HepG2 (cell line): ENCODE results near the gene PRMT5. TPM values are rescaled to one million over a fixed set of nuclear protein-coding genes. Genes with fewer than 3 reads are reported as not detected.

Experiments used
- ARNT2 ChIP-seq: sonication (generic); formaldehyde crosslinking; IDR thresholded peaks from 2 replicates; pipeline ENCODE4 v1.8.0; 2022; ENCODE audit warnings: mild to moderate bottlenecking, low read depth, missing genetic modification reagents, moderate library complexity
- CBX5 ChIP-seq: sonication (generic); formaldehyde crosslinking; IDR thresholded peaks from 2 replicates; pipeline ENCODE4 v1.4.0; 2020; ENCODE audit warnings: missing genetic modification reagents, borderline replicate concordance
- CHD4 ChIP-seq: fragments of 200-600 bp; sonication (generic); IDR thresholded peaks from 2 replicates; pipeline ENCODE4 v1.7.0; 2017; ENCODE audit warnings: mild to moderate bottlenecking, low read length, borderline replicate concordance
- CREB1 ChIP-seq, 2 experiments: fragments of 450-650 bp in 1 of 2; IDR thresholded peaks; 2 replicates each; pipeline ENCODE4 v1.6.1; 2016 to 2017; ENCODE audit warnings: control low read depth in 1 of 2, mild to moderate bottlenecking in 1 of 2, missing compliant biosample characterization in 1 of 2, missing genetic modification characterization in 1 of 2
- CREM ChIP-seq, 2 experiments: sonication (generic) in 1 of 2; formaldehyde crosslinking in 1 of 2; IDR thresholded peaks; 2 replicates each; pipeline versions ENCODE4 v1.4.0 to v1.6.1; 2016 to 2020; ENCODE audit warnings: antibody characterized with exemption in 1 of 2, mild to moderate bottlenecking in 1 of 2, missing genetic modification reagents in 1 of 2
- E2F5 ChIP-seq: sonication (generic); formaldehyde crosslinking; conservative IDR thresholded peaks from 2 replicates; pipeline ENCODE4 v1.4.0; 2020; ENCODE audit warnings: missing genetic modification reagents
- MIER2 ChIP-seq: IDR thresholded peaks from 2 replicates; pipeline ENCODE4 v1.6.1; 2016; ENCODE audit warnings: missing biosample characterization, missing genetic modification reagents
- ONECUT2 ChIP-seq: sonication (generic); formaldehyde crosslinking; IDR thresholded peaks from 2 replicates; pipeline ENCODE4 v1.4.0; 2020; ENCODE audit warnings: missing genetic modification reagents
- PBX2 ChIP-seq: IDR thresholded peaks from 2 replicates; pipeline ENCODE4 v1.6.1; 2016; ENCODE audit warnings: control low read depth
- SRY ChIP-seq: sonication (generic); formaldehyde crosslinking; IDR thresholded peaks from 2 replicates; pipeline ENCODE4 v1.8.0; 2022; ENCODE audit warnings: mild to moderate bottlenecking, missing genetic modification reagents
- STAT6 ChIP-seq: sonication (generic); formaldehyde crosslinking; IDR thresholded peaks from 2 replicates; pipeline ENCODE4 v1.4.0; 2020; ENCODE audit warnings: missing genetic modification reagents, mild to moderate bottlenecking, borderline replicate concordance
- ZBTB8A ChIP-seq: sonication (generic); formaldehyde crosslinking; IDR thresholded peaks from 2 replicates; pipeline ENCODE4 v1.4.0; 2020; ENCODE audit warnings: mild to moderate bottlenecking, low read depth, missing genetic modification reagents, borderline replicate concordance
- ZMAT3 ChIP-seq: sonication (generic); formaldehyde crosslinking; conservative IDR thresholded peaks from 2 replicates; pipeline ENCODE4 v1.7.0; 2021; ENCODE audit warnings: missing genetic modification reagents
- ZNF414 ChIP-seq: sonication (generic); formaldehyde crosslinking; IDR thresholded peaks from 2 replicates; pipeline ENCODE4 v1.5.0; 2020; ENCODE audit warnings: missing genetic modification reagents
- ZNF510 ChIP-seq: sonication (generic); formaldehyde crosslinking; IDR thresholded peaks from 2 replicates; pipeline ENCODE4 v1.4.0; 2020; ENCODE audit warnings: low read depth, mild to moderate bottlenecking, missing genetic modification reagents
- ZNF512B ChIP-seq: sonication (generic); formaldehyde crosslinking; IDR thresholded peaks from 2 replicates; pipeline ENCODE4 v1.5.1; 2020; ENCODE audit warnings: missing genetic modification reagents, mild to moderate bottlenecking, borderline replicate concordance
- ZNF557 ChIP-seq: sonication (generic); formaldehyde crosslinking; IDR thresholded peaks from 2 replicates; pipeline ENCODE4 v1.4.0; 2020; ENCODE audit warnings: missing genetic modification reagents
- ZNF781 ChIP-seq: sonication (generic); formaldehyde crosslinking; IDR thresholded peaks from 2 replicates; pipeline ENCODE4 v1.5.1; 2020; ENCODE audit warnings: borderline replicate concordance, mild to moderate bottlenecking, missing genetic modification reagents; ENCODE audit errors: not compliant biosample characterization
- ZNF782 ChIP-seq: sonication (generic); formaldehyde crosslinking; IDR thresholded peaks from 2 replicates; pipeline ENCODE4 v1.4.0; 2020; ENCODE audit warnings: missing genetic modification reagents, mild to moderate bottlenecking, borderline replicate concordance
- ZNF883 ChIP-seq: sonication (generic); formaldehyde crosslinking; IDR thresholded peaks from 2 replicates; pipeline ENCODE4 v1.5.1; 2020; ENCODE audit warnings: mild to moderate bottlenecking, missing genetic modification reagents; ENCODE audit errors: not compliant biosample characterization
- polyA plus RNA-seq, 8 experiments: library from polyadenylated mRNA; depleted of rRNA in 3 of 8; stranded (reverse) in 7 of 8; unstranded in 1 of 8; fragments of >200 nt; fragmentation: Illumina TruSeq in 4 of 8; extraction: Trizol in 4 of 8; gene quantifications; 2 replicates each; pipeline versions ENCODE4 v1.2.1 to v1.2.3, GENCODE V29; 2011 to 2016; ENCODE audit warnings: low read depth in 4 of 8, missing spikeins in 1 of 8, mixed read lengths in 1 of 8; ENCODE audit not compliant: insufficient read depth in 1 of 8
- total RNA-seq, 5 experiments: library from RNA; depleted of rRNA; stranded (reverse); fragments of >200 nt; fragmentation: Illumina TruSeq; extraction: Trizol; gene quantifications; 2 replicates each; pipeline ENCODE4 v1.2.3, GENCODE V29; 2016; ENCODE audit warnings: low read depth in 1 of 5

Gene PRMT5
- total and polyA plus RNA-seq, 2 of the 13 experiments (the other 11 are each of a cell fraction or from before 2014, with no cell fraction given), result 210 to 354 TPM

- TF ChIP-seq PBX2 (peak; percentile 17; the same call in 1 of the 2 replicates), ZNF781 (CRISPR knock-in tag) (no peak), ZNF782 (peak; percentile 71), MIER2 (peak; percentile 60; the same call in 1 of the 2 replicates), E2F5 (CRISPR knock-in tag) (no peak; the same call in 1 of the 2 replicates), CBX5 (CRISPR knock-in tag) (peak; percentile 92), CREM (IDR thresholded peaks at IDR 0.05) (no peak), CREM (CRISPR knock-in tag; IDR thresholded peaks at IDR 0.05) (no peak), ZNF510 (CRISPR knock-in tag) (no peak), CREB1 (IDR thresholded peaks at IDR 0.05) (peak; percentile 95), CREB1 (CRISPR knock-in tag; IDR thresholded peaks at IDR 0.05) (no peak), ZNF414 (CRISPR knock-in tag) (no peak), ZMAT3 (no peak), ZBTB8A (CRISPR knock-in tag) (peak; percentile 73; the same call in 1 of the 2 replicates), SRY (CRISPR knock-in tag) (no peak), ZNF557 (no peak), ZNF512B (CRISPR knock-in tag) (no peak), CHD4 (no peak), STAT6 (CRISPR knock-in tag) (no peak), ARNT2 (no peak), ZNF883 (CRISPR knock-in tag) (peak; percentile 92), ONECUT2 (CRISPR knock-in tag) (no peak)
These were observed 48.7 kb upstream of the PRMT5 start (continued) for GRCh38 chr14:22977684-22978486.
